ENCODE data around the gene PRR23E. TPM values are rescaled to one million over a fixed set of nuclear protein-coding genes. Genes with fewer than 3 reads are reported as not detected.

The PRR23E gene
- total RNA-seq, 1 donor from 2014 or later = not detected

DNA sequence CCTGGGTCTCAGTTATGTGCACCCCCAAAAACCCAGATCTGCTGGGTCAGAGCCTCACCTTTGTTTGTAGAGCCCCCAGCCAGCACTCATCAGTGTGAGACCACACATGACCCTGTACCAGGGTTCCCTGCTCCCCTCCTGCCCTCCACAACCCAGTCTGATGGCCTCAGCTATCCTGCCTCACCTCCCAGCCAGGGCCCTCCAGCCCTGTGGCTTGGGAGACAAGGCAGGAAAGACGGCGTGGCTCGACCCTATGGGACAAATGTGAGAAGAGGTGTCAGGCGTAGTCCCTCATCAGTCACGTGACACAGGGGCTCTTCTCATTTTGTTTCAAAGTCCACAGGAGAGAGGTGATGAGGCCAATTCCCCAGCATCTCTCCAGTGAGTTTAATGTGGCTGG lies 28.3 kb upstream of the PRR23E start:
- DNase-seq (ENCODE audit: low spot score) = no peak

DNA sequence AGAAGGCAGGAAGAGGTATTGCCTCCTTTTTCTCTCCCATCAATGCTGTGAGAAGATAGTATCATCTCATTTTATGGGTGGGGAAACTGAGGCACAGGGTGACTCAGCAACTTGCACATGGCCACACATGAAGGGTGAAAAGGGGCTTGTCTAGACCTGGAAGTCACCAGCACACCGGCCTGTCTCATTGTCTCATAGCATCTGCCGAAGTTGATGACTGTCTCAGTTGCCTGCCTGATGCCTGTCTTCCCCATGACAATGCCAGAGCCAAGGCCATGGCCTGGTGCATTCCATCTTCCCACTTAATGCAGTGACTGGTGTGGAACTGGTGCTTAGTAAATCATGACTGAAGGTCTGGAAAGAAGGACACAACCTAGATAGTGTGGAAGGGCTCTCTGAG lies 27.9 kb upstream of the PRR23E start:
- DNase-seq (ENCODE audit: low spot score) = no peak

DNA sequence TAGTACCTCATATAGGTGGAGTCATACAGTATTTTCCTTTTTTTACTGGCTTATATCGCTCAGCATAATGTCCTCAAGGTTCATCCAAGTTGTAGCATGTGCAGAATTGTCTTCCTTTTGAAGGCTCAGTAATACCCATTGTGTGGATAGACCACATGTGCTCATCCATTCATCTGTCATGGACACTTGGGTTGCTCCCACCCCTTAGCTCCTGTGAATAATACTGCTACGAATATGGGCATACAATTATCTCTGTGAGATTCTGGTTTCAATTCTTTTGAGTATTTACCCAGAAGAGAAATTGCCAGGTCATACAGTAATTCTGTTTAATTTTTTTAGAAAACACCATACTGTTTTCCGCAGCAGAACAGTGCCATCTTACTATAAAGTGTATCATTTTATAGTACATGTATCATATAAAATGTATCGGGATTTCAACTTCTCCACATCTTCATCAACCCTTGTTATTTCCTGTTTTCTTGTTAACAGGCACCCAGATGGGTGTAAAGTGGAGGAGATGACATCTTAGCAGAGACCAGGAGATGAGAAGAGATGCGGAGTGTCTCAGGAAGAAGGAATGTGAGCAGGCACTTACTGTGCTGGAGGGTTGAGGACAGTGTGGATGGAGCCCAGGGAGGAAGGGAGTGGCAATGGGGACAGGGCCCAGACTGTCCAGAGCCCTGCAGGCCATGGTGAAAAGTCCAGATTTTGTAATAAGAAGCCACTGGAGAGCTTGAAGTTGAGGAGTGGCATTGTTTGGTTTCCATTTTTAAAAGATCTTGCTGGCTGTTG lies 27.0 kb upstream of the PRR23E start:
- DNase-seq (ENCODE audit: low spot score) = no peak

DNA sequence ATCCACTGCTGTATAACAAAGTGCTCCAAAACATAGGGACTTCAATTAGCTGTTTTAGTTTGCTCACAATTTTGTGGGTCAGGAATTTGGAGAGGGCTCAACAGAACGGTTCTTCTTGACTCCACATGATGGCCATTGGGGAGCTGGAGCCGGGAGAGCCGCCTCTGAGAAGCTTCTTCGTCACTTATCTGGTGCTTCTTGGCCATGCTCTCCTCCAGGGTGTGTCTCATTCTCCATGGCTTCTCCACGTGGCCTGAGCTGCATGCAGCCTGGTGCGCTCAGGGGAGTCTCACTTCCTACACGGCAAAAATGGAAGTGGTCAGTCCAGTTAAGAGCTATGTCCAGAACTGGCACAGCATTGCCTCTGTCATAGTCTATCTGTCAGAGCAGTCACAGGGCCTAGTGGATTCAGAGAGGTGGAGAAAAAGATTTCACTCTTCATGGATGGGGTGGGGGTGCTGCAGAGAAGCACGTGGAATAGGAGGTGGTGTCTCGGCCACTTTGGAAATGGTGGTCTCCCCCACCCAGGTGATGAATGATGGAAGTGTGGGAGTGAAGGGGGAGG lies 26.3 kb upstream of the PRR23E start:
- no peak for DNase-seq (ENCODE audit: low spot score)

DNA sequence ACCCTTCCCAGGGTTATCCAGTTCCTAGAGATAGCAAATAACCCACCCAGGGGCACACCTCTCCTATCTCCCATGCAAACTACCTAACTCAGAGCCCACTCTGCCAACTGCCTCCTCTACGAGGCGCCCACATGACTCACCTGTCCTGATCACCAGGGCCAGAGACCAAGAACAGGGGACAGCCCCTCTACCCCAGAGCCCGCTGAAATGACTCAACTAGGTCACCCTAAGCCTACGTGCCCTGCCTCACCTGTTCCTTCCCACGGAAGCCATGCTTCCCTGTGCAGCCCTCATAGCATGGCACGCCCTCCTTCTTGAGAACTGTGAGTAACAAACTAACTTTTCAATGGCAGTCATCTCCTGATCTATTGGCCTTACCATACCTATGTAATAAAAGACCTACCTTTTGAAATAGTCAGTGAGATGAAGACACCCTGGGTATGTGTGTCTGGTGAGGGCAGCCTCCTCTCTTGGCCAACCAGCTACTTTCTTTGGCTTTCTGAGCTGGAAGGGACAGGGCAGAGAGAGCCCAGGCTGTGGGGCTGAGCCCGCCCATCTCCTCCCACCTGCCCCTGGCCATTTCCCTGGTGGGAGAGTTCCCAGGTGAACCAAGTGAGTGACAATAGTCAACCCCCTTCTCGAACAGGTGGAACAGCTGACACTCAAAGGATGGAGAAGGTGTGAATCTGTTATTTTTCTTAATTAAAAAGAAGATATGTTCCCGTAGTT lies 25.5 kb upstream of the PRR23E start:
- DNase-seq (ENCODE audit: low spot score) = no peak

DNA sequence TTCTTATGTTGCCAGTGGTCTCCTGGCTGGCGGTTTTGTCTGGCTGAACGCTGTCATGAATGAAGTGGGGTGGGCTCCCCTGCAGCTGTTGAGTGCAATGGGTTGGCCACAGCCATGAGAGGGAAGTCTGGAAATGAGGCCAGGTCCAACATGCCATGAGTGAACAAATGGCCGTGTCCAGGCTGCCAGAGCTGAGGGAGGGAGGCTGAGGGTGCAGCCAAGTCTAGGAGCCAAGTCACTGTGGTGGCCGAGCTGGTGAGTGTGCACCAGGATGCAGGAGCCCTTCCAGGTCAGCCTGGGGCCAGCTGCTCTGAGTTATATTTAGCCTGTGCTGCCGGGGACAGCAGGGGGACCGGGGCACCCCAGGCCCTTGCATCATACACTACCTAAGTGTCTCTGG lies 24.7 kb upstream of the PRR23E start:
- no peak for DNase-seq (ENCODE audit: low spot score)

DNA sequence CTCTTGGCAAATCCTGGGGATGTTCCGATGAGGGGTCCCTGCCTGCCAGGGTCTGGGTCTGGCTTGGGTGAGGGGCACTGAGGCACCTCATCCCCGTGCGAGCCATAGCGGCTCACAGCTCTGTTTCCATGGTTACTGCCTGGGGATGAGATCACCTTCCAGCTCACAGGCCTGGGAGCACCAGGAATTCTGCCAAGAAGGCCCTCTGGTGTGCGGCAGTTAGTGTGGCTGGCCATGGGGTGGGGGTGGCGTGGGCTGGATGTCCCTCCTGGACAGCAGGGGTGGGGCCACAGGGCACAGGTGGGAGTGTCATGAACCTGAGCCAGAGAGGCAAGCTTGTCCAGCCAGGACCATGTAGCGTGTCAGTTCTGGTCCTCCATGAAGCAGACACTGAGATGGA lies 22.1 kb upstream of the PRR23E start:
- DNase-seq (ENCODE audit: low spot score) = no peak

DNA sequence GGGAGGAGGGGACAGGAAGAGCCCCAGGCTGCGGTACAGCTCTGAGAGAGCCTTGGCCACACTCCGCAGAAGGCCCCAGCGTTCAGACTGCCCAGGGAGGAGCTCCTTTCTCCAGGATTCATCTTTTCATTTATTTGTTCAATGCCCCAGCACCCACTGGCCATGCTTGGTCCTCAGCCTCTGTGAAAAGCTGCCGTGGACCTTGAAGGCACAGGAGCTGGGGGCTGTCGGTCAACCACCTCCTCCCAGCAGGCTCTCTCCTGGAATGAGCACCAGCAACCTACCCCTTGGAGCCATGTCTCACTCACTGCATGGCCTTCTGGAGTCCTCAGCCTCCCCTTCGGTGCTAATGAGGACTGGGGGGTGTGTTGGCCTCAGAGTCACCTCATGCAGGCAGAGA lies 21.6 kb upstream of the PRR23E start:
- DNase-seq (ENCODE audit: low spot score) = no peak

DNA sequence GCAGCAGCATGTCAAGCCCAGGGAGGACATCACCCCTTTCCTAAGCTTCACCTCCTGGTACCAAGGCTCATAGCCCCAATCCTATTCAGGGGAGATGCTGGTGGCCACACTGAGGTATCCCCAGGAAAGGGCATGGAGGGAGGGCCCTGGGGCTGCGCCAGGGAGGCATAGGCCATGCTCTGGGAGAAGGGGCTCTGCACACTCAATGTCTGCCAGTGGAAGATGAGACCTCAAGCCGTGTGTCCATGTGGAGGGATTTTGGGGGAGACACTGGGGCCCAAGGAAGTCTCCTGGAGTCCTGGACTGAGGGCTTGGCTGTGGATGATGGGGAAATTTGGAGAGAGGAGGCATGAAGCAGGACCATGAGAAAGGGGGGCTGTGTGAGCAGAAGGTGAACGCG lies 21.2 kb upstream of the PRR23E start:
- DNase-seq (ENCODE audit: low spot score) = no peak

DNA sequence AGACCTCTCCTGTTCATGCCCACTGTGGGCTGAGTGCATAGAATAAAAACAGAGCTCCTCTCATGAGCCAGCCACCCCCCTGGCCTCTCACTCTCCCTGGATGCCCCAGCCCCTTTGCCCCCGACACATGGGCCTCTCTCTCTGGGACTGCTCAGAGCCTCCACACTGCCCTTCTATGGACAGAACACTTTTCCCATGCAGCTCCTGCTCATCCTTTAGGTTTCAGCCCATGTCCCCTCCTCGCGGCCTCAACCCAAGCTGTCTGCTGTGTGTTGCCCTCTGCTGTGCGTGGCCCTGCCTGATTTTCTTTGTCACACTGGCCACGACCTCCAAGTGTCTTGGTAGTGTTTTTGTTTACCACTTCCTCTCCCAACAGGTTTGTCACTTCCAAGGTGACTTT lies 20.7 kb upstream of the PRR23E start:
- no peak for DNase-seq (ENCODE audit: low spot score)

DNA sequence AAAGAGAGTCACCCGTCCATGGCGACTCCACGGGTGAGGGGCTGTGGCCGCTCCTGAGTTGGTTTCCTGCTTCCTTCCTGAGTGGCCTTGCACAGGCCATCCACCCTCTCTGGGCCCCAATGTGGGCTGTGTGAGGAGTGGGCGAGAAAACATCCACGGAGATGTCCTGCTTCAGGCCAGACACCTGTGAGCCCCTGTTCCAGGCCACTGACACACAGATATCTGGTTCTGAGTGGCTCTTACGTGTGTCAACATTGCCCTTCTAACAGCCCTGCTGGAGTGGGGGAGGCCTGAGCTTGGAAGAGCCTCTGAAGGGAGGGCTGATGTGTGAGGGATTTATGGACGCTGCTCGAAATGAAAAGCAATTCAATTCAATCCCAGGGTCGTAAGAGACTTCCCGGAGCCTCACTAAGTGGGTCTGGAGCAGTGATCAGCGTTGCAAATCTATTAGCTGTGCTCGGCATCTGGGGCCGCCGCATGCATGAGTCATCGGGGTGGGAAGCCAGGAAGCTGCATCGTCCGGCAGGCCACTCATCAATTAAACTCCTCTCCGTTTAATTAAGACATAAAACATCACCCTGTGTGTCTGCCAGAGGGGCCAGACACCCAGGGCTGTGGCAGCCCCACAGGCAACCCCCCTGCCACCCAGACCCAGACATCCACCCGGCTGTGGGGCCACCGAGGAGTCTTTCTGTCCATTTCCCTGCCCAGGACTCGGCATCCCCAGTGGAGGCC lies 20.0 kb upstream of the PRR23E start:
- DNase-seq (ENCODE audit: low spot score) = no peak

DNA sequence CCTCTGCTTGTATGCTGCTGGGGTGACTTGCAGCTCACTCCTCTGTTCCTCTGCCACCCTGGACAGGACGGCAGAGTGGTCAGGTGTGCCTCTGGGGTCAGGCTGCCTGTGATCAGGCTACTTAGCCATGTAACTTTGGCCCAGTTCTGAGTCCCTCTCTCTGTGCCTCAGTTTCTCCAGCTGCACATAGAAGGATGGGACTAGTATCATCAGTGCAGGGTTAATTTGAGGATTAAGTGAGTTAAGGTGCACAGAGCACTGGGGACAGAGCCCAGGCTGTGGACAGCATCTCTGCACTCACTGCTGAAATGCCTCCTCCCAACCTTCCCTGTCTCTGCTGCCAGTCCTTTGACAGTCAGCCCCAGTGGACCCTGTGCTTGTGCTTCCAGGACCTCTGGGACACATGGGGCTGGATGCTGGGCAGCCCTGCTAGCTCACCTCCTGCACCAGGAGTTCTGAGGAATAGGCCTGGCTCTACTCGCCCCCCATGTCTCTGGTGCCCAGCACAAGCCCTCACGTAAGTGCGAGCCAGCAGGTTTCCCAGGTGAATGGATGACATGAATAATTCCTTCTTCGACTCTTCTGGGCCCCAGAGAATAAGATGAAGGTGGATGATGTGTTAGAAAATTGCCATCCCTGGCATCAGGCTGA lies 19.3 kb upstream of the PRR23E start:
- no peak for DNase-seq (ENCODE audit: low spot score)

DNA sequence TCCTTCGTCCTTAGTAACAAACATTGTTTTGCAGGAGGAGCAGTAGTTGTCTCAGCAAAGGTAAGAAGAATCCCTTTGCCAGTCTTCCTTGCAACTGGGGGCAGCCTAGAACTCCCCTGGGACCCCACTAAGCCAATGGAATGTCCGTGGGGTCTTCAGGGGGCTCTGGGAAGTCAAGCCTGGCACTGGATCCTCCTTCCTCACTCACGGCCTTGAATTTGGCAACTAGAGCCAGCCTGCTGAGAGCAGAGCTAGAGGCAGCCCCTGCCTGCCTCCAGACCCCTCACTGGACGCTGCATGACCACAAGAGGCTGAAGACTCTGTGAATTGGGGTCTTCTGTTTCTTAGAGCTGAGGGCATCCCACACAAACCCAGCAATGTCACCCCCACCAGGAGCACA lies 18.6 kb upstream of the PRR23E start:
- DNase-seq (ENCODE audit: low spot score) = no peak

DNA sequence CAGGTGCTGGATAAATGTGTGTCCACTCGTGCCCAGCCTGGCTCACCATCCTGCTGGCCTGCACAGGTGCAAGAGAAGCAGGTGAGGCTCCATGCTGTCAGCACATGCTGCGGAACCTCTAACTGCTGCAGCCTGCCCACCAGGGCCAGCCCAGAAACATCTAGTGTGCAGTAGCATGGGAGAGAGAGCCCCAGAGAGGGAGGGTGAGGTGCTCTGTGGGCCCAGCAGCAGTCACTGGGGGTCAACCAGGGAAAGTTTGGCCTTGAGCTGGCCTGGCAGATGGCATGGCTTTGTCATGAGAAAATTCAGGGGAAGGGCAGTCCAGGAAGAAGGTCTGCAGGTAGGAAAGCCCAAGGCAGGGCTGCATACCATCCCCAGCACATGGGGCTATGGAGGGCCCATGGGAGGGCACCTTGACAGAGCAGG lies 18.2 kb upstream of the PRR23E start:
- DNase-seq (ENCODE audit: low spot score) = no peak

DNA sequence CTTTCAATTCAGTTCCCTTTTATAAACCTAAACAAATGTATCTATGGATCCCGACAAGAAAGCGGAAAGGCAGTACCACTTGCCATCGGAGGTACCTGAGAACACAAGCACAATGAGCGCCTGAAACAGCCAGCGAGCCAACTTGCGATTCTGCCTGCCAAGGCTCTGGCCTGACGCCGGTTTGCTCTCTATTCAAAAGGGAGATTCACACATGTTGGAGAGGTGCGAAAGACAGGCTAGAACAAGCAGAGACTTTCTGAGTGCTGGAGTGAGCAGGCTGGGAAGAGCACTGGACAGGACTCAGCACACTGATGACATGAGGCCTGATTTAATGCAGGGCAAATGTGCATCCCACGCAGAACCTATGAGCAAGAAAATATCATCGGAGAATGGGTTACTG lies 17.7 kb upstream of the PRR23E start:
- no peak for DNase-seq (ENCODE audit: low spot score)

DNA sequence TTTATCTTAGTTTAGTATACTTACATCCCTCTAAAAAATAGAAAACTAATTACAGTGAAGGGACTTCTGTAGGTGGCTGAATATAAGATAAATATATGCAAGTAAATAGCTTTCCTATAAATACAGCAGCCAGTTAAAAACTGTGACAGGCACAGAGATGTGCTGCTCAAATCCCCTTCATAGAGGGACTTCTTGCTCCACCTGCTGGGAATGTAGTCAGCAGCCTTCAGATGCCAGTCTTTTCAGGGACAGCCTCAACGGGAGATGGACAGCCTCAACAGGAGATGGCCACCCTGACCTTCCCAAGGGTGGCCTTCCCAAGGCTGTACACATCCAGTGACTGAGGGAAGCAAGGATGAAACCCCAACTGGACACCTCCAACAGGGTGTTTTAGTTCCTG lies 15.7 kb upstream of the PRR23E start:
- no peak for DNase-seq (ENCODE audit: low spot score)

DNA sequence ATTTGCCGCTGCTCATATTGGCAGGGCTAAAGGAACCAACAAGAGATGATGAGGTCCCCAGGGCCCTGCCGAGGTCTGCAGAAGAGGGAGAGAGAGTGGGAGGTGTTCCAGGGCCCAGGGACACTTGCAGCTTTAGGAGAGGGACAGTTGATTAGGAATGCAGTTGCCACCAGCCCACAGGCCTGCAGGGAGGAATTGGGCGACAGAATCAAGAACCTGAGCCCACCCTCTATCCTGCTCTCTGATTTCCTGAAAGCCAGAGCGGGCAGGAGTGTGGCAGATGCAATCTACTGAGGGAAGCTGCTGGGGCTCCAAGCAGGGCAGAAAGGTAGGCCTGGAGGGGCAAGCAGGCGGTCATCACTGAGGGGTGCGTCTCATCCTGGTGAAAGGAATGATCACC lies 12.1 kb upstream of the PRR23E start:
- DNase-seq (ENCODE audit: low spot score) = no peak

DNA sequence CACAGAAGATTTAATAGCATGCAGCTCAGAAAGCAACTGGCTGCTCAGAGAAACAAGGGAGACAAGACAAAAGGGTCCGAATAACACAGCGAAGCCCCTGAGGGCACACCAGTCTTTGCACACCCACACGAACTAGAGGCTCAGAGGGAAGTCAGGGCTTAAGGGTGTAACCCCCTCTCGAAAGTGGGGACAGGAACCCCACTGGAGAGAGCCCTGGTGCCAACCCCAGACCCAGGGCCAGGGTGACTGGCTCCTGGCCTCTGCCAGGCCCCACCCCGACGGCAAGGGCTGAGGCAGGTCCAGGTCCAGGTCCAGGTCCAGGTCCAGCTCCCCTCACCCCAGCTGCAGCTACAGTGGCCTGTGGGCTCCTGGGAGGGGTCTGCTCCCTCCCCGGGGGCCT lies 10.5 kb upstream of the PRR23E start:
- DNase-seq (ENCODE audit: low spot score) = no peak

DNA sequence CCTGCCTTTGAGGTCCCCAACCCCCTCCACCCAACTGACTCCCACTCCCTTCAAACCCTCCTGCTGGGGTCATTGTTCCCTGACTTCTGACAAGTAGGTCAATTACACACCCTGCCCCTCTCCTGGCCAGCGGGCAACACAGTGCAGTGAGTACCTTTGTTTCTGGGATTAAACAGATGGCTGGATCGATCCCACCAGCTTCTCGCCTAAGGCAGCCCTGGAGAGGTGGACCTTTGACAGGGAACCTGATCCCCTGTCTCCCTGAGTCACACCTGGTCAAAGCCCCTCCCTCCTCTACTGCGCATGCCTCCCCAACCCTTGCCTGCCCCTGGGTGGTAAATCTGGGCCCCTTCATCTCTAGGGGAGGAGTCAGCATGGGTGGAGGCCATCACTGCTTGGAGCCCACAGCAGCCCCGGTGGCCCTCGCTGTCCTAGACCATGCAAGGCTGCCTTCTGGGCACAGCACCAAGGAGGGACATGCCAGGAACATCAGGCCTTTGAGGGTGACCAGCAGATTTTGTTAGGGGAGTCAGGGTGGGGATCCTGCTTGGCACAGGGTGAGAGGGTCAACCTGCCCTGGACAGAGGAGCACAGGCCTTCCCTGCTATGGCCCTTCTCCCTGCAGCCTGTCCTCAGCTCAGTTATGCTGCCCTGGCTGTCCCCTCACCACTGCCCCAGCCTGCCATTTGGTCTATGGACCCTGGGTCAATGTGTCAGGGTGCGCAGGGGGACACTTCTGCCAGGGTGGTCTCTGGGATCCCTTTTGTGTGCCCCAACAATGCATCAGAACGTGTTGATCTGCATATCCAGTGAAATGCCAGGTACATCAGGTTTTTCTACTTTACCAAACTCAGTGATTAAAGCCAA lies 9.8 kb upstream of the PRR23E start:
- peak; percentile 7 for DNase-seq (ENCODE audit: low spot score)

DNA sequence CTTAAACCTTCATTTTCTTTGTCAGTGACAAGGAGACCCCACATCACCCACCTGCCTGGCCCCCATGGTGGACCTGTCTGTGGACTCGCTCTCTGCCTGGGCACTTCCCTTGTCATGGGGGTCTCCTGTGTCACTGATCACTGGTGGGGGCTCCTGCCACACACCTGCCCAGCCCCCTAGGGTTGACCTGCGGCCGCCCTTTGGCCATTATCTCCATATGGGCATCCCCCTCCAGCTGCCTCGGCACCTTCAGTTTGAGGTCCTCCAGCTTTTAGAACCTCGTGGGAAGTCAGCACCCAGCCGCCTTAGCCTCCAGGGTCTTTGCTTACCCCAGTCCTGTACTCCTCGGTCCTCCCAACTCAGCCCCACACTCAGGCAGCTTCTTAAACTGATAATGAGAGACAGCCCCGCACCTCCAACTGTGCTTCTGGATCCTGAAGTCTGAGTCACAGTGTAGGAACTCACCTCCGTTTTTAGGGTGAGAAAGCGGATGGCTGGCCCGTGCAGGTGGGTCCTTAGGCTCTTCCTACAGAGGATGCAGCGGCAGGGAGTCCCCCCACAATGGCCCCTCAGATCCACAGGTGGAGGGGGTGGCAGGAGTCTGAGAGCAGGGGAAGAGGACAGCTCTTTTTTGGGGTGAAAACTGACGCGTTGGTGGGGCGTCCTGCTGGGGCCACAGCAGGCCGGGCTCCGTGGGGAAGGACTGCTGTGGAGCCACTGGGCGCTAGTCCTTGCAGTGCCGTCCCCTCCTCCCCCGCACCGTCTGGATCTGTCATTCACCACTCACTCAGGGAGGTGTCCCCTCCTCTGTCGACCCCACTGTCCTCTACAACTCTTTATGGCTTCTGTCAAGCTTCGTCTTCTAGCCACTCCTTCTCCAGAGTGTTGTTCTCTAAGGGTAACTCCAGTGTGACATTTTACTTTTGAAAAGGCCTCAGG lies 8.7 kb upstream of the PRR23E start:
- peak; percentile 6 for DNase-seq (ENCODE audit: low spot score)

Measured in mucosa of gallbladder (tissue), 1 donor.